ENCODE measurements around the gene GNAO1. TPM values are rescaled to one million over a fixed set of nuclear protein-coding genes. Genes with fewer than 3 reads are reported as not detected.
A peak's percentile ranks its signal among the peaks of the same experiment; 100 is the strongest.

The GNAO1 gene
- total RNA-seq, 1 donor from 2014 or later, result 14.6 TPM

- no peaks in the 10 kb centered on the region for H3K9me3 Mint-ChIP-seq (ENCODE audit: low read depth)
- no peak overlapping the region for H3K4me3 Mint-ChIP-seq (ENCODE audit: low read depth)
- no peaks in the 10 kb centered on the region for H3K36me3 Mint-ChIP-seq (ENCODE audit: insufficient read depth)
- no peaks in the 10 kb centered on the region for H3K4me1 Mint-ChIP-seq (ENCODE audit: low read depth)
- H3K27me3 Mint-ChIP-seq, result peaks cover 13% of the 10 kb centered on the region
- no peak overlapping the region for H3K27ac Mint-ChIP-seq
- no peak for DNase-seq (ENCODE audit: low spot score, unreplicated experiment)
- TF ChIP-seq, protein P1, sequence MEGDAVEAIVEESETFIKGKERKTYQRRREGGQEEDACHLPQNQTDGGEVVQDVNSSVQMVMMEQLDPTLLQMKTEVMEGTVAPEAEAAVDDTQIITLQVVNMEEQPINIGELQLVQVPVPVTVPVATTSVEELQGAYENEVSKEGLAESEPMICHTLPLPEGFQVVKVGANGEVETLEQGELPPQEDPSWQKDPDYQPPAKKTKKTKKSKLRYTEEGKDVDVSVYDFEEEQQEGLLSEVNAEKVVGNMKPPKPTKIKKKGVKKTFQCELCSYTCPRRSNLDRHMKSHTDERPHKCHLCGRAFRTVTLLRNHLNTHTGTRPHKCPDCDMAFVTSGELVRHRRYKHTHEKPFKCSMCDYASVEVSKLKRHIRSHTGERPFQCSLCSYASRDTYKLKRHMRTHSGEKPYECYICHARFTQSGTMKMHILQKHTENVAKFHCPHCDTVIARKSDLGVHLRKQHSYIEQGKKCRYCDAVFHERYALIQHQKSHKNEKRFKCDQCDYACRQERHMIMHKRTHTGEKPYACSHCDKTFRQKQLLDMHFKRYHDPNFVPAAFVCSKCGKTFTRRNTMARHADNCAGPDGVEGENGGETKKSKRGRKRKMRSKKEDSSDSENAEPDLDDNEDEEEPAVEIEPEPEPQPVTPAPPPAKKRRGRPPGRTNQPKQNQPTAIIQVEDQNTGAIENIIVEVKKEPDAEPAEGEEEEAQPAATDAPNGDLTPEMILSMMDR (IDR thresholded peaks at IDR 0.05; ENCODE audit: unreplicated experiment), result peak; percentile 23
Measured at GRCh38 chr16:56311208-56312027, 120.1 kb downstream of the GNAO1 start.

GRCh38 chr16:56312028-56312300 is 120.7 kb downstream of the GNAO1 start:
- Mint-ChIP-seq H3K27me3 (peaks cover 16% of the 10 kb centered on the region), H3K36me3 (ENCODE audit: insufficient read depth) (no peaks in the 10 kb centered on the region), H3K27ac (no peak overlapping the region), H3K4me1 (ENCODE audit: low read depth) (no peaks in the 10 kb centered on the region), H3K4me3 (ENCODE audit: low read depth) (no peak overlapping the region), H3K9me3 (ENCODE audit: low read depth) (no peaks in the 10 kb centered on the region)
- TF ChIP-seq, protein P1 (IDR thresholded peaks at IDR 0.05; ENCODE audit: unreplicated experiment), result no peak
- DNase-seq (ENCODE audit: low spot score, unreplicated experiment), result no peak

DNA sequence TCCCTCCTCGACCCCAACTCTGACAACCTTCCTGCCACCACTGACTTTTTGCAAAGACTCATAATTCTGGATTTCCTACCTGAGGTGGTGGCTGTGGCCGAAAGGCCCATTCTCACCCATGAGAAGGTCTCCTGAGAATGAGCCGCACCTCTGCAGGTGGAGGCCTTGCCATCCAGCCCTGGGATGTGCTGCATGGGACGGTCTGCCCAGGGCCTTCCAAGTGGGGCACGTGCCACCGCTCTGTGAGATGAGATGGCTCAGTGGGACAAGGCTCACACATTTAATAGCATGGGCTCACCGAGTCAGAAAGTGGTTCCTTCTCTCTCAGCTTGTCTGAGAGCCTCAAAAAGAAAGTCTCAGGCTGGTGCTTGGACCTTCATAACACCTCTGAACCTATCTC is 121.3 kb downstream of the GNAO1 start:
- H3K36me3 Mint-ChIP-seq (ENCODE audit: insufficient read depth), result no peaks in the 10 kb centered on the region
- no peak overlapping the region for H3K4me3 Mint-ChIP-seq (ENCODE audit: low read depth)
- H3K27me3 Mint-ChIP-seq, result peaks cover 21% of the 10 kb centered on the region
- H3K4me1 Mint-ChIP-seq (ENCODE audit: low read depth), result no peaks in the 10 kb centered on the region
- no peaks in the 10 kb centered on the region for H3K9me3 Mint-ChIP-seq (ENCODE audit: low read depth)
- no peak overlapping the region for H3K27ac Mint-ChIP-seq
- no peak for DNase-seq (ENCODE audit: low spot score, unreplicated experiment)
- TF ChIP-seq, protein P1 (IDR thresholded peaks at IDR 0.05; ENCODE audit: unreplicated experiment), result no peak

- H3K4me1 Mint-ChIP-seq (ENCODE audit: low read depth), result peaks cover 1% of the 10 kb centered on the region
- TF ChIP-seq, protein P1 (IDR thresholded peaks at IDR 0.05; ENCODE audit: unreplicated experiment), result no peak
- H3K9me3 Mint-ChIP-seq (ENCODE audit: low read depth), result no peaks in the 10 kb centered on the region
- peaks cover 20% of the 10 kb centered on the region for H3K27me3 Mint-ChIP-seq
- DNase-seq (ENCODE audit: low spot score, unreplicated experiment), result no peak
- no peaks in the 10 kb centered on the region for H3K36me3 Mint-ChIP-seq (ENCODE audit: insufficient read depth)
- no peak overlapping the region for H3K4me3 Mint-ChIP-seq (ENCODE audit: low read depth)
- no peak overlapping the region for H3K27ac Mint-ChIP-seq
Measured at GRCh38 chr16:56314244-56314850, 123.1 kb downstream of the GNAO1 start.

DNA sequence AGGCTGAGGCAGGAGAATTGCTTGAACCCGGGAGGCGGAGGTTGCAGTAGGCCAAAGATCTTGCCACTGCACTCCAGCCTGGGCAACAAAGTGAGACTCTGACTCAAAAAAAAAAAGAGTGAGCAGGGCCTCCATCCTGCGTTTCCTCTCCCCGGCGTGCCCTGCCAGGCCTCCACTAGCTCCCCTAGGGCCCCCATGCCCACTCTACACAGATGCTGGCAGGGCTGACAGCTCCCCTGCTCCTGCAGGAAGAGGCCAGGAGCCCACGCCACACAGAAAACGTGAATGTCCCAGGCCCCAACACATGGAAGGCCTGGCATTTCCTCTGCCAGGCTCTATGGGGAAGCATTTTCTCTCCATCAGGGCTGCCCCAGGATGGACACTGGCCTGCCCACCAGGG is 124.7 kb downstream of the GNAO1 start:
- Mint-ChIP-seq H3K4me3 (ENCODE audit: low read depth) (no peak overlapping the region), H3K9me3 (ENCODE audit: low read depth) (no peaks in the 10 kb centered on the region), H3K4me1 (ENCODE audit: low read depth) (peaks cover 1% of the 10 kb centered on the region), H3K36me3 (ENCODE audit: insufficient read depth) (no peaks in the 10 kb centered on the region), H3K27me3 (peaks cover 20% of the 10 kb centered on the region), H3K27ac (no peak overlapping the region)
- TF ChIP-seq, protein P1 (IDR thresholded peaks at IDR 0.05; ENCODE audit: unreplicated experiment), result no peak
- DNase-seq (ENCODE audit: low spot score, unreplicated experiment), result no peak

All from progenitor cell of endocrine pancreas (in vitro differentiated cells).